CD14-positive monocyte (primary cell): ENCODE data around the gene FHIT. TPM values are rescaled to one million over a fixed set of nuclear protein-coding genes. Genes with fewer than 3 reads are reported as not detected.

Source experiments
- DNase-seq, 3 donors: peaks; one replicate each; pipeline ENCODE4 v3.0.0-alpha.2; 2011 to 2022
- H2AFZ ChIP-seq: 2 replicates; pipeline ENCODE4 v1.6.0; 2012; ENCODE audit warnings: mild to moderate bottlenecking, low read depth, low read length, inconsistent platforms; ENCODE audit not compliant: insufficient read depth, poor library complexity, severe bottlenecking
- H3K27ac ChIP-seq, 2 donors: 1 replicate in 1 of 2; 2 replicates in 1 of 2; pipeline ENCODE4 v1.5.1; 2012 to 2013; ENCODE audit warnings: low read length in 2 of 2, control low read depth in 1 of 2, inconsistent platforms in 1 of 2, low read depth in 1 of 2, mild to moderate bottlenecking in 1 of 2
- H3K27me3 ChIP-seq, 2 donors: one replicate each; pipeline versions ENCODE4 v1.6.0 to v1.6.1; 2011 to 2013; ENCODE audit warnings: low read length in 2 of 2; ENCODE audit not compliant: control insufficient read depth in 2 of 2, insufficient read depth in 2 of 2
- H3K36me3 ChIP-seq, 2 donors: replicated peaks in 1 of 2; 1 replicate in 1 of 2; 2 replicates in 1 of 2; pipeline versions ENCODE4 v1.5.1 to v1.6.1; 2012 to 2013; ENCODE audit warnings: low read length in 2 of 2, control low read depth in 1 of 2, inconsistent platforms in 1 of 2, mild to moderate bottlenecking in 1 of 2; ENCODE audit not compliant: insufficient read depth in 2 of 2, control insufficient read depth in 1 of 2
- H3K4me1 ChIP-seq, 2 donors: 1 replicate in 1 of 2; 2 replicates in 1 of 2; pipeline versions ENCODE4 v1.5.1 to v1.6.1; 2012 to 2013; ENCODE audit warnings: low read length in 2 of 2, control low read depth in 1 of 2, inconsistent platforms in 1 of 2, mild to moderate bottlenecking in 1 of 2, moderate library complexity in 1 of 2; ENCODE audit not compliant: insufficient read depth in 2 of 2, control insufficient read depth in 1 of 2
- H3K4me2 ChIP-seq: replicated peaks from 2 replicates; pipeline ENCODE3; 2012; ENCODE audit warnings: low read length, moderate library complexity, mild to moderate bottlenecking; ENCODE audit not compliant: poor library complexity, severe bottlenecking; ENCODE audit errors: extremely low read depth
- H3K4me3 ChIP-seq, 3 experiments: fragments of 200-600 bp in 1 of 3; sonication (generic) in 1 of 3; replicated peaks in 1 of 3; 1 replicate in 2 of 3; 2 replicates in 1 of 3; pipeline ENCODE4 v1.5.1; 2011 to 2013; ENCODE audit warnings: low read length in 3 of 3, mild to moderate bottlenecking in 3 of 3, control low read depth in 2 of 3, low read depth in 2 of 3, inconsistent platforms in 1 of 3, moderate library complexity in 1 of 3
- H3K79me2 ChIP-seq: 2 replicates; pipeline ENCODE4 v1.6.0; 2012; ENCODE audit warnings: mild to moderate bottlenecking, control low read depth, inconsistent platforms, low read length, moderate library complexity; ENCODE audit not compliant: insufficient read depth
- H3K9ac ChIP-seq: 2 replicates; pipeline ENCODE4 v1.6.0; 2017; ENCODE audit warnings: low read length, mild to moderate bottlenecking; ENCODE audit not compliant: insufficient read depth, poor library complexity, severe bottlenecking
- H3K9me3 ChIP-seq, 2 donors: replicated peaks in 1 of 2; 1 replicate in 1 of 2; 2 replicates in 1 of 2; pipeline versions ENCODE4 v1.5.1 to v1.6.1; 2012 to 2013; ENCODE audit warnings: low read length in 2 of 2, control low read depth in 1 of 2; ENCODE audit not compliant: control insufficient read depth in 1 of 2, insufficient read depth in 1 of 2
- H4K20me1 ChIP-seq: 2 replicates; pipeline ENCODE4 v1.6.0; 2012; ENCODE audit warnings: mild to moderate bottlenecking, low read length, control low read depth, moderate library complexity; ENCODE audit not compliant: insufficient read depth
- H3K27ac Mint-ChIP-seq, 7 donors: one replicate each; pipeline ENCODE4 v1.8.0; 2020; ENCODE audit warnings: mild to moderate bottlenecking in 7 of 7, mixed read lengths in 7 of 7, moderate library complexity in 6 of 7, inconsistent platforms in 2 of 7
- H3K27me3 Mint-ChIP-seq, 3 donors: one replicate each; pipeline ENCODE4 v1.8.0; 2021 to 2022; ENCODE audit warnings: low read depth in 3 of 3, mild to moderate bottlenecking in 3 of 3, mixed read lengths in 3 of 3, moderate library complexity in 3 of 3, inconsistent platforms in 1 of 3
- H3K36me3 Mint-ChIP-seq, 2 donors: one replicate each; pipeline ENCODE4 v1.8.0; 2020; ENCODE audit warnings: mixed read lengths in 2 of 2, inconsistent platforms in 1 of 2, mild to moderate bottlenecking in 1 of 2
- H3K4me1 Mint-ChIP-seq: one replicate; pipeline ENCODE4 v1.8.0; 2020; ENCODE audit warnings: mild to moderate bottlenecking, mixed read lengths
- H3K4me3 Mint-ChIP-seq, 2 donors: one replicate each; pipeline ENCODE4 v1.8.0; 2020; ENCODE audit warnings: mild to moderate bottlenecking in 2 of 2, mixed read lengths in 2 of 2, moderate library complexity in 1 of 2
- H3K9me3 Mint-ChIP-seq, 7 donors: one replicate each; pipeline ENCODE4 v1.8.0; 2020 to 2022; ENCODE audit warnings: mixed read lengths in 7 of 7, mild to moderate bottlenecking in 6 of 7, moderate library complexity in 6 of 7, inconsistent platforms in 2 of 7
- CTCF ChIP-seq: fragments of 200-600 bp; IDR thresholded peaks from one replicate; pipeline ENCODE4 v1.8.0; 2022; ENCODE audit warnings: antibody characterized with exemption, mild to moderate bottlenecking
- WGBS: methylation state at CpG from one replicate; pipeline ENCODE4 v1.1.5; 2013; ENCODE audit warnings: missing lambda C conversion rate; ENCODE audit not compliant: insufficient coverage; 5-methylcytosine and 5-hydroxymethylcytosine counted together
- intact Hi-C, 2 donors: fragments of 100-400 bp; cut with micrococcal nuclease; formaldehyde crosslinking; loops; one replicate each; pipeline versions ENCODE4 v1.15.0 to v1.15.1; 2023
- polyA plus RNA-seq, 3 donors: library from polyadenylated mRNA; depleted of rRNA in 1 of 3; unstranded in 2 of 3; stranded (reverse) in 1 of 3; fragments of 300-500 nt in 2 of 3; fragments of >200 nt in 1 of 3; fragmentation: Illumina TruSeq in 2 of 3; gene quantifications; 1 replicate in 2 of 3; 2 replicates in 1 of 3; pipeline ENCODE4 v1.2.3, GENCODE V29; 2012 to 2021

FHIT gene
- polyA plus RNA-seq, 3 donors = 1.7 to 3.4 (median 3.2) TPM

GRCh38 chr3:59734061-59734460, 1517.2 kb downstream of the FHIT start:
- no peaks in the 10 kb centered on the region for H4K20me1 ChIP-seq
- Mint-ChIP-seq H3K27ac (no peak overlapping the region), H3K27me3 (peaks cover 2 to 38% (median 31%) of the 10 kb centered on the region in 3 donors), H3K9me3 (peaks cover 0 to 3% (median 0%) of the 10 kb centered on the region in 7 donors), H3K36me3 (no peaks in the 10 kb centered on the region), H3K4me1 (peaks cover 23% of the 10 kb centered on the region), H3K4me3 (peak overlapping the region in 1 of 2 donors; percentile 18)
- no peak overlapping the region for H2AFZ ChIP-seq
- intact Hi-C loops = no loop called here
- no peaks in the 10 kb centered on the region for H3K36me3 ChIP-seq
- H3K27ac ChIP-seq = no peak overlapping the region
- no peaks in the 10 kb centered on the region for H3K79me2 ChIP-seq
- no peak overlapping the region for H3K9ac ChIP-seq
- no peak for TF ChIP-seq CTCF
- 80% methylated on average over 1 of the region's 4 CpGs for WGBS
- H3K4me1 ChIP-seq = peaks cover 7 to 11% of the 10 kb centered on the region in 2 donors
- no peak overlapping the region for H3K4me2 ChIP-seq
- H3K27me3 ChIP-seq = peaks cover 29 to 36% of the 10 kb centered on the region in 2 donors
- no peak for DNase-seq
- no peak overlapping the region for H3K4me3 ChIP-seq
- H3K9me3 ChIP-seq = no peaks in the 10 kb centered on the region

- no peak for DNase-seq
- peaks cover 0 to 3% (median 0%) of the 10 kb centered on the region in 7 donors for H3K9me3 Mint-ChIP-seq
- Histone ChIP-seq H3K79me2 (no peaks in the 10 kb centered on the region), H3K36me3 (no peaks in the 10 kb centered on the region), H3K9me3 (no peaks in the 10 kb centered on the region), H2AFZ (no peak overlapping the region), H4K20me1 (no peaks in the 10 kb centered on the region), H3K27me3 (peaks cover 33 to 39% of the 10 kb centered on the region in 2 donors), H3K4me2 (no peak overlapping the region), H3K9ac (no peak overlapping the region), H3K4me1 (peaks cover 7 to 11% of the 10 kb centered on the region in 2 donors), H3K27ac (no peak overlapping the region), H3K4me3 (no peak overlapping the region)
- no peak overlapping the region for H3K27ac Mint-ChIP-seq
- peaks cover 2 to 42% (median 34%) of the 10 kb centered on the region in 3 donors for H3K27me3 Mint-ChIP-seq
- intact Hi-C loops = no loop called here
- TF ChIP-seq CTCF = no peak
- H3K4me3 Mint-ChIP-seq = peak overlapping the region in 1 of 2 donors; percentile 27
- no peaks in the 10 kb centered on the region for H3K36me3 Mint-ChIP-seq
- WGBS = 83% methylated on average over 3 of the region's 6 CpGs
- peaks cover 23% of the 10 kb centered on the region for H3K4me1 Mint-ChIP-seq
Observed at GRCh38 chr3:59733041-59733809, 1518.0 kb downstream of the FHIT start.
